C4-2B (cell line): ENCODE data around the gene TPRG1L.

ENCODE experiments used
- CTCF ChIP-seq: fragments of 450-650 bp; conservative IDR thresholded peaks from 2 replicates; pipeline ENCODE4 v1.5.1; 2017; ENCODE audit warnings: mild to moderate bottlenecking
- ZFX ChIP-seq: fragments of 450-650 bp; IDR thresholded peaks from 2 replicates; pipeline ENCODE4 v1.6.1; 2017

GRCh38 chr1:3669971-3670431, 45.2 kb downstream of the TPRG1L start:
- TF ChIP-seq CTCF (no peak), ZFX (no peak)
